Keratinocyte (primary cell): ENCODE results near the gene SCCPDH. TPM values are rescaled to one million over a fixed set of nuclear protein-coding genes. Genes with fewer than 3 reads are reported as not detected.
A peak's percentile ranks its signal among the peaks of the same experiment; 100 is the strongest.

ENCODE experiments used
- DNase-seq: peaks from one replicate; pipeline ENCODE4 v3.0.0-alpha.2; 2011; ENCODE audit warnings: low read depth, missing footprints, low spot score
- FAIRE-seq: peaks from 2 replicates; lab custom pipeline; 2011; peaks lifted over from hg19 to GRCh38; lab: Jason Lieb, UNC
- H2AFZ ChIP-seq: 2 replicates; pipeline ENCODE4 v1.6.0; 2012; ENCODE audit warnings: low read length, control low read depth, inconsistent platforms; ENCODE audit not compliant: control insufficient read depth
- H3K27ac ChIP-seq: 2 replicates; pipeline ENCODE4 v1.5.1; 2011; ENCODE audit warnings: low read length; ENCODE audit not compliant: control insufficient read depth, insufficient read depth
- H3K27me3 ChIP-seq: 3 replicates; pipeline ENCODE4 v1.6.0; 2011; ENCODE audit warnings: low read length; ENCODE audit not compliant: control insufficient read depth, insufficient read depth; ENCODE audit errors: extremely low read depth
- H3K36me3 ChIP-seq, 2 experiments: 2 replicates in 1 of 2; 3 replicates in 1 of 2; pipeline ENCODE4 v1.5.1; 2011; ENCODE audit warnings: low read length in 2 of 2, mild to moderate bottlenecking in 1 of 2; ENCODE audit not compliant: control insufficient read depth in 2 of 2, insufficient read depth in 2 of 2; ENCODE audit errors: extremely low read depth in 1 of 2
- H3K4me1 ChIP-seq: 3 replicates; pipeline ENCODE4 v1.5.1; 2011; ENCODE audit warnings: low read length; ENCODE audit not compliant: control insufficient read depth, insufficient read depth; ENCODE audit errors: extremely low read depth
- H3K4me2 ChIP-seq: 3 replicates; pipeline ENCODE4 v1.6.0; 2011; ENCODE audit warnings: low read depth, low read length; ENCODE audit not compliant: control insufficient read depth, insufficient read depth; ENCODE audit errors: extremely low read depth
- H3K4me3 ChIP-seq, 3 experiments: fragments of 200-600 bp in 1 of 3; sonication (generic) in 1 of 3; 2 replicates in 2 of 3; 3 replicates in 1 of 3; pipeline ENCODE4 v1.5.1; 2011 to 2016; ENCODE audit warnings: low read length in 3 of 3, mild to moderate bottlenecking in 3 of 3, control low read depth in 2 of 3, inconsistent platforms in 1 of 3, low read depth in 1 of 3, mixed read lengths in 1 of 3, mixed run types in 1 of 3, moderate library complexity in 1 of 3; ENCODE audit not compliant: control insufficient read depth in 2 of 3, insufficient read depth in 2 of 3; ENCODE audit errors: extremely low read depth in 1 of 3
- H3K79me2 ChIP-seq: 2 replicates; pipeline ENCODE4 v1.6.0; 2012; ENCODE audit warnings: low read length; ENCODE audit not compliant: control insufficient read depth, insufficient read depth
- H3K9ac ChIP-seq: 3 replicates; pipeline ENCODE4 v1.6.0; 2011; ENCODE audit warnings: low read length; ENCODE audit not compliant: control insufficient read depth, insufficient read depth; ENCODE audit errors: extremely low read depth
- H3K9me1 ChIP-seq: 3 replicates; pipeline ENCODE4 v1.6.0; 2011; ENCODE audit warnings: low read length; ENCODE audit not compliant: control insufficient read depth, insufficient read depth; ENCODE audit errors: extremely low read depth
- H3K9me3 ChIP-seq: 2 replicates; pipeline ENCODE4 v1.5.1; 2012; ENCODE audit warnings: low read depth, low read length; ENCODE audit not compliant: control insufficient read depth
- H4K20me1 ChIP-seq: 3 replicates; pipeline ENCODE4 v1.6.0; 2011; ENCODE audit warnings: low read length; ENCODE audit not compliant: control insufficient read depth, insufficient read depth; ENCODE audit errors: extremely low read depth
- EZH2 ChIP-seq: IDR thresholded peaks from one replicate; pipeline ENCODE4 v1.6.1; 2012; ENCODE audit warnings: inconsistent platforms, mild to moderate bottlenecking, low read length, moderate library complexity
- dilution Hi-C: fragments of 300-500 bp; cut with MboI; formaldehyde crosslinking; loops from one replicate; pipeline ENCODE4 v1.7.0; 2020; ENCODE audit warnings: low sequenced_read_pairs; ENCODE audit not compliant: extremely low pct_ligation_motif_present
- polyA plus RNA-seq, 5 experiments: library from polyadenylated mRNA; depleted of rRNA in 3 of 5; stranded (reverse) in 3 of 5; stranded (forward) in 1 of 5; unstranded in 1 of 5; fragments of >200 nt; gene quantifications; 1 replicate in 1 of 5; 2 replicates in 3 of 5; 3 replicates in 1 of 5; pipeline versions ENCODE4 v1.2.1 to v1.2.3, GENCODE V29; 2011 to 2012; ENCODE audit warnings: missing spikeins in 2 of 5, low read depth in 1 of 5, low replicate concordance in 1 of 5
- TF ChIP-seq, protein P1 (sequence below), 3 experiments: IDR thresholded peaks in 1 of 3; conservative IDR thresholded peaks in 1 of 3; optimal IDR thresholded peaks in 1 of 3; 2 replicates in 2 of 3; 3 replicates in 1 of 3; pipeline versions ENCODE3 to v1.5.1; 2011; ENCODE audit warnings: low read length in 3 of 3, mild to moderate bottlenecking in 3 of 3, moderate library complexity in 2 of 3, control low read depth in 1 of 3, inconsistent platforms in 1 of 3; ENCODE audit not compliant: insufficient read depth in 2 of 3; ENCODE audit errors: extremely low read depth in 1 of 3

Gene SCCPDH
- polyA plus RNA-seq, 1 donor (not counting 4 experiments of a cell fraction or from before 2014, with no cell fraction given): 4.3 TPM

GRCh38 chr1:246722720-246723119 is 1.5 kb upstream of the SCCPDH start:
- TF ChIP-seq, protein P1, sequence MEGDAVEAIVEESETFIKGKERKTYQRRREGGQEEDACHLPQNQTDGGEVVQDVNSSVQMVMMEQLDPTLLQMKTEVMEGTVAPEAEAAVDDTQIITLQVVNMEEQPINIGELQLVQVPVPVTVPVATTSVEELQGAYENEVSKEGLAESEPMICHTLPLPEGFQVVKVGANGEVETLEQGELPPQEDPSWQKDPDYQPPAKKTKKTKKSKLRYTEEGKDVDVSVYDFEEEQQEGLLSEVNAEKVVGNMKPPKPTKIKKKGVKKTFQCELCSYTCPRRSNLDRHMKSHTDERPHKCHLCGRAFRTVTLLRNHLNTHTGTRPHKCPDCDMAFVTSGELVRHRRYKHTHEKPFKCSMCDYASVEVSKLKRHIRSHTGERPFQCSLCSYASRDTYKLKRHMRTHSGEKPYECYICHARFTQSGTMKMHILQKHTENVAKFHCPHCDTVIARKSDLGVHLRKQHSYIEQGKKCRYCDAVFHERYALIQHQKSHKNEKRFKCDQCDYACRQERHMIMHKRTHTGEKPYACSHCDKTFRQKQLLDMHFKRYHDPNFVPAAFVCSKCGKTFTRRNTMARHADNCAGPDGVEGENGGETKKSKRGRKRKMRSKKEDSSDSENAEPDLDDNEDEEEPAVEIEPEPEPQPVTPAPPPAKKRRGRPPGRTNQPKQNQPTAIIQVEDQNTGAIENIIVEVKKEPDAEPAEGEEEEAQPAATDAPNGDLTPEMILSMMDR (optimal IDR thresholded peaks at IDR 0.05 in 1 of 3, IDR thresholded peaks at IDR 0.05 in 1 of 3, conservative IDR thresholded peaks at IDR 0.05 in 1 of 3; ENCODE audit: extremely low read depth in 1 of 3, insufficient read depth in 2 of 3, low read length in 3 of 3): no peak
- TF ChIP-seq EZH2: no peak
- Histone ChIP-seq H3K4me1 (peaks cover 2% of the 10 kb centered on the region), H3K9ac (no peak overlapping the region), H3K9me1 (no peaks in the 10 kb centered on the region), H4K20me1 (no peaks in the 10 kb centered on the region), H3K4me3 (no peak overlapping the region), H3K9me3 (no peaks in the 10 kb centered on the region), H3K27ac (no peak overlapping the region), H3K79me2 (no peaks in the 10 kb centered on the region), H3K36me3 (no peaks in the 10 kb centered on the region), H2AFZ (no peak overlapping the region), H3K4me2 (no peak overlapping the region), H3K27me3 (no peaks in the 10 kb centered on the region)
- dilution Hi-C loops: no loop called here
- FAIRE-seq (no peak), DNase-seq (no peak)

- TF ChIP-seq EZH2: peak; percentile 25
- TF ChIP-seq, protein P1 (optimal IDR thresholded peaks at IDR 0.05 in 1 of 3, IDR thresholded peaks at IDR 0.05 in 1 of 3, conservative IDR thresholded peaks at IDR 0.05 in 1 of 3; ENCODE audit: extremely low read depth in 1 of 3, insufficient read depth in 2 of 3, low read length in 3 of 3): no peak
- FAIRE-seq (no peak), DNase-seq (no peak)
- Histone ChIP-seq H3K36me3 (no peaks in the 10 kb centered on the region), H3K27me3 (no peaks in the 10 kb centered on the region), H3K79me2 (no peaks in the 10 kb centered on the region), H3K4me2 (peak overlapping the region; percentile 45), H3K9me3 (no peaks in the 10 kb centered on the region), H3K4me3 (peak overlapping the region; percentile 55 to 70 (median 60)), H4K20me1 (no peaks in the 10 kb centered on the region), H3K27ac (no peak overlapping the region), H3K4me1 (peaks cover 2% of the 10 kb centered on the region), H3K9me1 (no peaks in the 10 kb centered on the region), H3K9ac (peak overlapping the region; percentile 34), H2AFZ (peak overlapping the region; percentile 88)
- dilution Hi-C loops: no loop called here
Measured at GRCh38 chr1:246724731-246725095, 504 bp downstream of the SCCPDH start.
